Breast epithelium (tissue), 4 donors: ENCODE measurements around the gene SFMBT1. TPM values are rescaled to one million over a fixed set of nuclear protein-coding genes. Genes with fewer than 3 reads are reported as not detected.

Source experiments
- DNase-seq, 2 donors: peaks; one replicate each; pipeline ENCODE4 v3.0.0-alpha.2; 2019; ENCODE audit warnings: low spot score in 2 of 2
- H3K27ac ChIP-seq, 2 donors: fragments of 200-600 bp; sonication (generic) in 1 of 2; one replicate each; pipeline ENCODE4 v1.5.1; 2016 to 2019; ENCODE audit warnings: mild to moderate bottlenecking in 1 of 2
- H3K27me3 ChIP-seq, 2 donors: fragments of 200-600 bp; sonication (generic) in 1 of 2; one replicate each; pipeline versions ENCODE4 v1.5.1 to v1.6.0; 2017 to 2019; ENCODE audit warnings: control low read depth in 1 of 2, mild to moderate bottlenecking in 1 of 2
- H3K36me3 ChIP-seq: fragments of 200-600 bp; one replicate; pipeline ENCODE4 v1.5.1; 2019
- H3K4me1 ChIP-seq, 2 donors: fragments of 200-600 bp; sonication (generic); one replicate each; pipeline ENCODE4 v1.5.1; 2016 to 2019; ENCODE audit warnings: control low read depth in 1 of 2
- H3K4me3 ChIP-seq, 3 donors: fragments of 200-600 bp; sonication (generic); 1 replicate in 2 of 3; 2 replicates in 1 of 3; pipeline ENCODE4 v1.5.1; 2016 to 2019; ENCODE audit warnings: mild to moderate bottlenecking in 3 of 3, moderate library complexity in 2 of 3
- H3K9me3 ChIP-seq, 2 donors: fragments of 200-600 bp; sonication (generic) in 1 of 2; one replicate each; pipeline ENCODE4 v1.5.1; 2016 to 2019; ENCODE audit warnings: control low read depth in 1 of 2
- POLR2A ChIP-seq: fragments of 450-650 bp; IDR thresholded peaks from one replicate; pipeline ENCODE4 v1.6.1; 2016; ENCODE audit warnings: antibody characterized with exemption, mild to moderate bottlenecking, moderate library complexity
- POLR2AphosphoS5 ChIP-seq, 3 donors: sonication (generic); formaldehyde crosslinking; IDR thresholded peaks; one replicate each; pipeline ENCODE4 v1.6.1; 2017; ENCODE audit warnings: antibody characterized with exemption in 3 of 3
- intact Hi-C: fragments of 100-400 bp; cut with DNase I; formaldehyde crosslinking; loops from one replicate; pipeline ENCODE4 v1.15.1; 2023; ENCODE audit warnings: low total_unique reads
- total RNA-seq, 3 donors: library from RNA; depleted of rRNA; stranded (reverse); fragments of >200 nt; gene quantifications; one replicate each; pipeline ENCODE4 v1.1.0, GENCODE V29; 2016
- TF ChIP-seq, protein P1 (sequence below), 3 donors: fragments of 450-650 bp; IDR thresholded peaks; one replicate each; pipeline ENCODE4 v1.5.1; 2016 to 2017; ENCODE audit warnings: antibody characterized with exemption in 3 of 3, mild to moderate bottlenecking in 3 of 3, moderate library complexity in 3 of 3

Gene SFMBT1
- total RNA-seq, 3 donors from 2014 or later, result 17.9 to 35.1 (median 30.2) TPM

GRCh38 chr3:53016236-53016635 lies 29.6 kb downstream of the SFMBT1 start:
- no peak for TF ChIP-seq POLR2A
- TF ChIP-seq, protein P1, sequence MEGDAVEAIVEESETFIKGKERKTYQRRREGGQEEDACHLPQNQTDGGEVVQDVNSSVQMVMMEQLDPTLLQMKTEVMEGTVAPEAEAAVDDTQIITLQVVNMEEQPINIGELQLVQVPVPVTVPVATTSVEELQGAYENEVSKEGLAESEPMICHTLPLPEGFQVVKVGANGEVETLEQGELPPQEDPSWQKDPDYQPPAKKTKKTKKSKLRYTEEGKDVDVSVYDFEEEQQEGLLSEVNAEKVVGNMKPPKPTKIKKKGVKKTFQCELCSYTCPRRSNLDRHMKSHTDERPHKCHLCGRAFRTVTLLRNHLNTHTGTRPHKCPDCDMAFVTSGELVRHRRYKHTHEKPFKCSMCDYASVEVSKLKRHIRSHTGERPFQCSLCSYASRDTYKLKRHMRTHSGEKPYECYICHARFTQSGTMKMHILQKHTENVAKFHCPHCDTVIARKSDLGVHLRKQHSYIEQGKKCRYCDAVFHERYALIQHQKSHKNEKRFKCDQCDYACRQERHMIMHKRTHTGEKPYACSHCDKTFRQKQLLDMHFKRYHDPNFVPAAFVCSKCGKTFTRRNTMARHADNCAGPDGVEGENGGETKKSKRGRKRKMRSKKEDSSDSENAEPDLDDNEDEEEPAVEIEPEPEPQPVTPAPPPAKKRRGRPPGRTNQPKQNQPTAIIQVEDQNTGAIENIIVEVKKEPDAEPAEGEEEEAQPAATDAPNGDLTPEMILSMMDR (IDR thresholded peaks at IDR 0.05), result no peak
- TF ChIP-seq POLR2AphosphoS5 (IDR thresholded peaks at IDR 0.05), result no peak
- no peaks in the 10 kb centered on the region for H3K27me3 ChIP-seq
- no peaks in the 10 kb centered on the region for H3K36me3 ChIP-seq
- no peak overlapping the region for H3K27ac ChIP-seq
- no peak for DNase-seq
- H3K9me3 ChIP-seq, result no peaks in the 10 kb centered on the region
- no peak overlapping the region for H3K4me3 ChIP-seq
- intact Hi-C loops, result no loop called here
- no peaks in the 10 kb centered on the region for H3K4me1 ChIP-seq

DNA sequence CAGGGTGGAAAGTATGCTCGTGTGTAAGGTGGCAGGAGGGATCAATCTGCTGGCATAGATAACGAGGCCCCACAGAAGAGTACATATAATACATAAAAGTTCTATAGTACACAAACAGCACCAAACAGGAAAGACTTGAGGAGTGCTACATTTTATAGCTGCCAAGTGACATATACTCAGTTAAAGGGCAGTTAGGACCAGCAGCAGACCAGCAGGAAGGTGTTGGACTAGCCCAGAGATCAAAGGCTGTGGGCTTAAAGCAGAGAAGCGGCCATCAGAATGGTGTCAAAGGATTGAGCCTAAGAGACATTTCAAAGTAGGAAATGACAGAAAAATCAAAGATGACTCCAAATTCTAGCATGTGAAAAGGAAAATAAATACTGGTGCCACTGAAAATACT lies 34.5 kb downstream of the SFMBT1 start:
- intact Hi-C loops, result no loop called here
- TF ChIP-seq, protein P1 (IDR thresholded peaks at IDR 0.05), result no peak
- no peak for TF ChIP-seq POLR2A
- TF ChIP-seq POLR2AphosphoS5 (IDR thresholded peaks at IDR 0.05), result no peak

GRCh38 chr3:53009826-53010539 lies 35.9 kb downstream of the SFMBT1 start:
- H3K9me3 ChIP-seq, result no peaks in the 10 kb centered on the region

More for the DNA sequence above, 34.5 kb downstream of the SFMBT1 start:
- H3K9me3 ChIP-seq, result no peaks in the 10 kb centered on the region
- no peaks in the 10 kb centered on the region for H3K27me3 ChIP-seq
- H3K27ac ChIP-seq, result no peak overlapping the region
- no peak for DNase-seq
- no peaks in the 10 kb centered on the region for H3K4me1 ChIP-seq
- no peak overlapping the region for H3K4me3 ChIP-seq
- no peaks in the 10 kb centered on the region for H3K36me3 ChIP-seq

GRCh38 chr3:53008932-53009331 lies 36.9 kb downstream of the SFMBT1 start:
- Histone ChIP-seq H3K36me3 (no peaks in the 10 kb centered on the region), H3K27me3 (no peaks in the 10 kb centered on the region), H3K9me3 (no peaks in the 10 kb centered on the region), H3K4me1 (no peaks in the 10 kb centered on the region), H3K27ac (no peak overlapping the region), H3K4me3 (no peak overlapping the region)
- TF ChIP-seq POLR2AphosphoS5 (IDR thresholded peaks at IDR 0.05), result no peak
- TF ChIP-seq, protein P1 (IDR thresholded peaks at IDR 0.05), result no peak
- TF ChIP-seq POLR2A, result no peak
- intact Hi-C loops, result no loop called here
- DNase-seq, result no peak

More at GRCh38 chr3:53009826-53010539, 35.9 kb downstream of the SFMBT1 start:
- Histone ChIP-seq H3K4me1 (no peaks in the 10 kb centered on the region), H3K27me3 (no peaks in the 10 kb centered on the region), H3K4me3 (no peak overlapping the region), H3K27ac (no peak overlapping the region), H3K36me3 (no peaks in the 10 kb centered on the region)
- intact Hi-C loops, result no loop called here
- DNase-seq, result no peak
- no peak for TF ChIP-seq POLR2AphosphoS5 (IDR thresholded peaks at IDR 0.05)
- TF ChIP-seq, protein P1 (IDR thresholded peaks at IDR 0.05), result no peak
- TF ChIP-seq POLR2A, result no peak

DNA sequence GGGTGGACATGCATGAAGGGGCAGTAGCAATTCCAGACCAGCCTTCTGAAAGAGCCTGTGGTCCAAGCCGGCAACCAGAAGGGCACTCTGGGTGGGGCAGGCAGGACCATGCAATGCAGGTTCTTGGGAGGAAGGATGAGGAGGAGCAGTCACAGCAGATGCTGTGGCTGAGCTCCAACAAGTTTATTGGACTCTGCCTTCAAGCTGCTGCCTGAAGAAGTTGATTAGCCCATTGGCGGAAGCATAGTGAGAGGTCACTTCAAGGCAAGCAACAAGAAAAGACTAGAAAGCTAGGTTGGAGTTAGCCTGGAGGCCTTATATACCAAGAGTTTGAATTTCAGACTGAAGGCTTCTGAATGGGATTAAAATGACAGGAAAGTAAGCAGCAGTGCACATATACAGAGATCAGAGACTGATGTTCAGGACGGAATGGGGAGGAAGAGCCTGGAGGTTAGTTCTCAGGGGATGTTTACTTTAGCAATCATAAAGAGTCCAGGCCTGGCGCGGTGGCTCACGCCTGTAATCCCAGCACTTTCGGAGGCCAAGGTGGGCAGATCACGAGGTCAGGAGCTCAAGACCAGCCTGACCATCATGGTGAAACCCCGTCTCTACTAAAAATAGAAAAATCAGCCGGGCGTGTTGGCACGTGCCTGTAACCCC lies 39.9 kb downstream of the SFMBT1 start:
- DNase-seq, result no peak
- H3K4me1 ChIP-seq, result no peaks in the 10 kb centered on the region
- no peaks in the 10 kb centered on the region for H3K36me3 ChIP-seq
- no peaks in the 10 kb centered on the region for H3K27me3 ChIP-seq
- intact Hi-C loops, result no loop called here
- H3K27ac ChIP-seq, result no peak overlapping the region
- no peaks in the 10 kb centered on the region for H3K9me3 ChIP-seq
- H3K4me3 ChIP-seq, result no peak overlapping the region
- TF ChIP-seq POLR2AphosphoS5 (IDR thresholded peaks at IDR 0.05), result no peak
- no peak for TF ChIP-seq POLR2A
- TF ChIP-seq, protein P1 (IDR thresholded peaks at IDR 0.05), result no peak
